ENCODE measurements around the gene CD86.

DNA sequence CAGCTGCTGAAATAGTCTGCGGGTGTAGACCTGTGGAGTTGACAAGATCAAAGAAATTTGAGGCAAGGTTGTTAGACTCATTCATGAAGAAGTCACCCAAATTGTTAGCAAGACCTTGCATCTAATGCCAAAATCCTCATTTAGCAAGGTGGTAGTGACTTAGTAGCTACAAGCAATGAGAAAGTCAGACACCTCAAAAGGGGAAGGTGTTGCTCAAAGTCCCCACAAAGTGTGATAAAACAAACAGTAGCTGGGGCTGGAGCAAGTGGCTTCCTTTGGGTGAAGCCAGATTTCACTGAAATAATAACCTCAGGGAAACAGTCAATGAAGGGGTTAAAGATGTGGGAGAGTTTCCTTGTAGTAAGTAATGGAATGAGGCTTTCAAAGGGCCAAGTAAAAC is 44.9 kb downstream of the CD86 start:
- TF ChIP-seq POLR2A (IDR thresholded peaks at IDR 0.05), result no peak
- TF ChIP-seq, protein P1, sequence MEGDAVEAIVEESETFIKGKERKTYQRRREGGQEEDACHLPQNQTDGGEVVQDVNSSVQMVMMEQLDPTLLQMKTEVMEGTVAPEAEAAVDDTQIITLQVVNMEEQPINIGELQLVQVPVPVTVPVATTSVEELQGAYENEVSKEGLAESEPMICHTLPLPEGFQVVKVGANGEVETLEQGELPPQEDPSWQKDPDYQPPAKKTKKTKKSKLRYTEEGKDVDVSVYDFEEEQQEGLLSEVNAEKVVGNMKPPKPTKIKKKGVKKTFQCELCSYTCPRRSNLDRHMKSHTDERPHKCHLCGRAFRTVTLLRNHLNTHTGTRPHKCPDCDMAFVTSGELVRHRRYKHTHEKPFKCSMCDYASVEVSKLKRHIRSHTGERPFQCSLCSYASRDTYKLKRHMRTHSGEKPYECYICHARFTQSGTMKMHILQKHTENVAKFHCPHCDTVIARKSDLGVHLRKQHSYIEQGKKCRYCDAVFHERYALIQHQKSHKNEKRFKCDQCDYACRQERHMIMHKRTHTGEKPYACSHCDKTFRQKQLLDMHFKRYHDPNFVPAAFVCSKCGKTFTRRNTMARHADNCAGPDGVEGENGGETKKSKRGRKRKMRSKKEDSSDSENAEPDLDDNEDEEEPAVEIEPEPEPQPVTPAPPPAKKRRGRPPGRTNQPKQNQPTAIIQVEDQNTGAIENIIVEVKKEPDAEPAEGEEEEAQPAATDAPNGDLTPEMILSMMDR (IDR thresholded peaks at IDR 0.05), result no peak

Measured in thyroid gland (tissue), 4 donors.